HG03342 (cell line): ENCODE results near the gene LAMB2.

Experiments
- ATAC-seq: cut with Tn5 transposase; IDR thresholded peaks from one replicate; pipeline ENCODE4 v1.9.1; 2021; ENCODE audit warnings: mild to moderate bottlenecking, moderate library complexity; ENCODE audit not compliant: unreplicated experiment

The LAMB2 gene

GRCh38 chr3:49132437-49133225 lies at the start of gene LAMB2:
TSS of gene LAMB2 (minus strand) at chr3:49133050. CDS start at chr3:49132867, 183 bp downstream.
- no peak for ATAC-seq

- ATAC-seq, result no peak
Measured at GRCh38 chr3:49181351-49181750, 48.5 kb upstream of the LAMB2 start.

GRCh38 chr3:49180116-49180515 lies 47.3 kb upstream of the LAMB2 start:
- ATAC-seq, result no peak

- no peak for ATAC-seq
Measured at GRCh38 chr3:49177073-49177472, 44.2 kb upstream of the LAMB2 start.

GRCh38 chr3:49175530-49175929 lies 42.7 kb upstream of the LAMB2 start:
- no peak for ATAC-seq

GRCh38 chr3:49174397-49174985 lies 41.6 kb upstream of the LAMB2 start:
- ATAC-seq, result no peak

- ATAC-seq, result no peak
Measured at GRCh38 chr3:49173792-49174170, 40.9 kb upstream of the LAMB2 start.

GRCh38 chr3:49173116-49173791 lies 40.4 kb upstream of the LAMB2 start:
- no peak for ATAC-seq

GRCh38 chr3:49172551-49173041 lies 39.7 kb upstream of the LAMB2 start:
- ATAC-seq, result no peak

GRCh38 chr3:49171775-49172500 lies 39.1 kb upstream of the LAMB2 start:
- ATAC-seq, result no peak

GRCh38 chr3:49171119-49171774 lies 38.4 kb upstream of the LAMB2 start, which contains the start of gene KLHDC8B:
TSS of gene KLHDC8B (plus strand) at chr3:49171598. CDS start at chr3:49172770, 1,172 bp downstream.
- ATAC-seq, result no peak

GRCh38 chr3:49170744-49171118 lies 37.9 kb upstream of the LAMB2 start:
- ATAC-seq, result no peak

GRCh38 chr3:49166752-49167556 lies 34.1 kb upstream of the LAMB2 start:
- no peak for ATAC-seq

GRCh38 chr3:49165771-49166751 lies 33.2 kb upstream of the LAMB2 start, which contains the start of gene CCDC71:
TSS of gene CCDC71 (minus strand) at chr3:49166331. CDS start at chr3:49164208, 2,123 bp downstream.
- ATAC-seq, result peak; percentile 68

- ATAC-seq, result no peak
Measured at GRCh38 chr3:49164983-49165720, 32.3 kb upstream of the LAMB2 start.

GRCh38 chr3:49163609-49164008 lies 30.8 kb upstream of the LAMB2 start:
- no peak for ATAC-seq

GRCh38 chr3:49162751-49163419 lies 30.0 kb upstream of the LAMB2 start:
- no peak for ATAC-seq
